ENCODE results near the gene OR5AR1.
"Not testable (repeated sequence)": the region's sequence is repeated elsewhere in the genome, so short reads cannot be mapped to it uniquely, and the experiment has no call there.

Gene OR5AR1

DNA sequence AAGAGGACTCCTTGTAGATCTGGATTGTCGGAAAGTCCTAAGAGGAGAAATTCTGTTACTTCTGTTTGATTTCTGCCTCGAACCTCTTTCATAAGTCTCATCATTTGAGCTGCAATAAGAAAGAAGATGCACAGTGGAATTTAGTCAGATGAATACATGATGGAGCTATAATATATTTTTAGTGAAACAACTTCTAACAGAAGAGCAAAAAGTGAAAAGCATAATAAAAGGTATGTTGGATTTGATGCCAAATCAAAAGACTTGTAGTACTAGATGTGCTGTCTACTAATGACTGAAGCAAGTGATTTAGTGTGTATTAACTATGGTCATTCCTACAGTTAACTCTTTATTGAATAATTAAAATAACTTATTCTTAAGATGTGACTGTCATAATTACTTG lies 21.1 kb upstream of the OR5AR1 start, which contains the start of gene OR5AP2:
OR5AP2 (minus strand) TSS at position 101 of the 400 bp plus-strand sequence; CDS start at position 101, 0 bp downstream.
- intact Hi-C loops (cut with DNase I; ENCODE audit: low total_unique reads), result no loop called here
- H3K27ac ChIP-seq, result no peak within 1 kb of the TSS
- H3K36me3 ChIP-seq, result no peaks in the 10 kb centered on the region
- no peak within 1 kb of the TSS for H3K4me3 ChIP-seq
- no peak for DNase-seq
- no peaks in the 10 kb centered on the region for H3K4me1 ChIP-seq
- no peaks in the 10 kb centered on the region for H3K27me3 ChIP-seq
- H3K9me3 ChIP-seq, result no peaks in the 10 kb centered on the region
- TF ChIP-seq, protein P1, sequence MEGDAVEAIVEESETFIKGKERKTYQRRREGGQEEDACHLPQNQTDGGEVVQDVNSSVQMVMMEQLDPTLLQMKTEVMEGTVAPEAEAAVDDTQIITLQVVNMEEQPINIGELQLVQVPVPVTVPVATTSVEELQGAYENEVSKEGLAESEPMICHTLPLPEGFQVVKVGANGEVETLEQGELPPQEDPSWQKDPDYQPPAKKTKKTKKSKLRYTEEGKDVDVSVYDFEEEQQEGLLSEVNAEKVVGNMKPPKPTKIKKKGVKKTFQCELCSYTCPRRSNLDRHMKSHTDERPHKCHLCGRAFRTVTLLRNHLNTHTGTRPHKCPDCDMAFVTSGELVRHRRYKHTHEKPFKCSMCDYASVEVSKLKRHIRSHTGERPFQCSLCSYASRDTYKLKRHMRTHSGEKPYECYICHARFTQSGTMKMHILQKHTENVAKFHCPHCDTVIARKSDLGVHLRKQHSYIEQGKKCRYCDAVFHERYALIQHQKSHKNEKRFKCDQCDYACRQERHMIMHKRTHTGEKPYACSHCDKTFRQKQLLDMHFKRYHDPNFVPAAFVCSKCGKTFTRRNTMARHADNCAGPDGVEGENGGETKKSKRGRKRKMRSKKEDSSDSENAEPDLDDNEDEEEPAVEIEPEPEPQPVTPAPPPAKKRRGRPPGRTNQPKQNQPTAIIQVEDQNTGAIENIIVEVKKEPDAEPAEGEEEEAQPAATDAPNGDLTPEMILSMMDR (IDR thresholded peaks at IDR 0.05), result no peak

DNA sequence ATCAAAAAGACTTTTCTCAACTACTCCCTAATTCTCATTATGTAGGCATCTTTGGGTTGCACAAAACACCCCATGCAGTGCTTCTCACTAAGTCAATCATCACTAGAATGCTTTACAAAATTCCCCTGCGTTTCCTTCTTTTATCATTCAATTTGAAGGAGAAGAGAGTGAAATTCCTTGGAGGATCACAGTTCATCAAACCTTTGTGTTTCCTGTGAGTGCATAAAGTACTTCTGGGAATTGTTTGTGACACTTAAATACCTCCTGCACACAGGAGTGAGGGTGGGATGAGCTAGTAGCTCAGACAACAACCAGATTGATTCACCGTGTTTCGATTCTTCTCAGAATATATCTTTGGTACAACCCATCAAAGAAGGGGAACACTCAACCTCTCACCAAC lies 3.7 kb upstream of the OR5AR1 start:
- no peak overlapping the region for H3K4me3 ChIP-seq
- intact Hi-C loops (cut with DNase I; ENCODE audit: low total_unique reads), result no loop called here
- no peaks in the 10 kb centered on the region for H3K9me3 ChIP-seq
- H3K27ac ChIP-seq, result no peak overlapping the region
- TF ChIP-seq, protein P1 (IDR thresholded peaks at IDR 0.05), result no peak
- DNase-seq, result no peak
- no peaks in the 10 kb centered on the region for H3K4me1 ChIP-seq
- no peaks in the 10 kb centered on the region for H3K27me3 ChIP-seq
- no peaks in the 10 kb centered on the region for H3K36me3 ChIP-seq

DNA sequence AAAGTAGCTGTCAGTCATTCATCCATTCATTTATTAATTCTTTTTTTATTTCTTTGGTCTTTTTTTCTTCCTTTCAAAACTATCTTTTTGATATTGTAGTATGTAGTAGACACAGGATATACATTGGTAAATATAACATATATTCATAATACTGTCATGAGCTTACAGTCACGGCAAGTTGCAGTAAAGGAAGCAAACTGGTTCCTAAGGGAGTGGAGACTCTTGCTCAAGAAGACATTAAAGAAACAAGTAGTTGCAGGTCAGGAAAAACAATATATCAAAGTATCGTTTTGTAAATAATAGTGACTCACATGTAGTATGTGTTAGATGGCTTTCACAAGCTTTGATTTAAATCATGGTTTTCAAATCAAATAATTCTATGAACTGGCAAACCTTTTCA lies 7.5 kb downstream of the OR5AR1 start:
- no peak overlapping the region for H3K4me3 ChIP-seq
- intact Hi-C loops (cut with DNase I; ENCODE audit: low total_unique reads), result no loop called here
- H3K27me3 ChIP-seq, result no peaks in the 10 kb centered on the region
- DNase-seq, result no peak
- H3K27ac ChIP-seq, result no peak overlapping the region
- no peaks in the 10 kb centered on the region for H3K4me1 ChIP-seq
- TF ChIP-seq, protein P1 (IDR thresholded peaks at IDR 0.05), result no peak
- H3K9me3 ChIP-seq, result no peaks in the 10 kb centered on the region
- no peaks in the 10 kb centered on the region for H3K36me3 ChIP-seq

DNA sequence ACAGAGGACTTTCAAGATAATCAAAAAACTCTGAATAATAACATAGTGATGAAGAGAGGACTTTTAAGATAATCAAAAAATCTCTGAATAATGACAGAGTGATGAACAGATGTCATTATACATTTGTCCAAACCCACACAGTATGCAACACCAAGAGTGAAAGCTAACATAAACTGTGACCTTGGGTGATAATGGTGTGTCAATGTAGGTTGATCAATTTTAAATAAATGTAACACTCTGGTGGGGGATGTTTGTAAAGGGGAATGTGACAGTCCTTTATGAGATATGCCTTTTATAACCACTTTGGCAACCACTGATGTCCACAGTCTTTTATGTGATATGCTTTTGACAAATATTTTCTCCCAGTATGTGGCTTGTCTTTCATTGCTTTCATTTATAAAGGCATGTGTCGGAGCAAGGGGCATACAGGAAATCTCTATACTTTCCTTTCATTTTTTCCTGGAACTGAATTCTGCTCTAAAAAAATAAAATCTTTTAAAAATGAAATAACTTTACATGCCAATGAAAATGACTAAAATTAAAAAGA lies 25.1 kb downstream of the OR5AR1 start:
- Histone ChIP-seq H3K4me1 (no peaks in the 10 kb centered on the region), H3K27me3 (no peaks in the 10 kb centered on the region), H3K27ac (no peak overlapping the region), H3K9me3 (no peaks in the 10 kb centered on the region), H3K36me3 (no peaks in the 10 kb centered on the region), H3K4me3 (no peak overlapping the region)
- TF ChIP-seq, protein P1 (IDR thresholded peaks at IDR 0.05), result no peak
- intact Hi-C loops (cut with DNase I; ENCODE audit: low total_unique reads), result no loop called here
- DNase-seq, result no peak

DNA sequence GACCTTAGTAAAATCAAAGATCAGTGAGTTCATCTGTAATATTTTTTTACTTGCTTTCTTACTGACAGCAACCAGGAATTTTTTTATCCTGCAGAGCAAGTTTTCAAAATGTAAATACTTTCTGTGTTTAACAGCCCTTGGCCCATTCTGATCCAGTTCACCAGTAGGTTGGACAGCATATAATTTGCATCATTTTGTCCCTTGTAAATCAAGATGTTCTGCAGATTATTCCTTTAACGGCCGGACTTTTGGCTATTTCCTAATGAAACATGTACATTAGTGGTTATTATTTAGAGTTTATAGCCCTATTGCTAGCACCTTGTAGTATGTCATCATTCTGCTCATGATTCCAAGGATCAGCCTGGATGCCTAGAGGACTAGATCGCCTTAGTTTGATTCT lies 27.7 kb downstream of the OR5AR1 start:
- H3K27me3 ChIP-seq; H3K27ac ChIP-seq; H3K4me1 ChIP-seq; H3K9me3 ChIP-seq; H3K36me3 ChIP-seq; DNase-seq; H3K4me3 ChIP-seq; intact Hi-C loops (cut with DNase I; ENCODE audit: low total_unique reads): not testable (repeated sequence)

DNA sequence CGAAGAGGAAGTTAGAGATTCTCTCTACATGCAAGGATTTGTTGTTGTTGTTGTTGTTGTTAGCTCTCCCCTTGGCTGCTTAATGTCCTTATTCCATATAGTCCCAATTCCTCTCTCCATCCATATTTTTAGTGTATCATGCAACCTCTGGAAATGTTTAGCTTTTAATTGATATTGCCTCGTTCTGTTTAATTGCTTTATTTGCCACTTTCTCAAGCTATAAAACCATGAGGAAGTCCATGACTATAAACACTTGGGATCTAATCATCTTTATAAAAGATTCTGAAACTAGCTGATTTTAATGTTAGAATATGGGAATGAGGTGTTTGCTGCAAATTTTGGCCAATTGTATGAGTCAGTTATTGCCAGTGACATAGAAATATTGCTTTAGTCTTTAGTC lies 29.9 kb downstream of the OR5AR1 start:
- DNase-seq, result no peak
- Histone ChIP-seq H3K4me3 (no peak overlapping the region), H3K4me1 (no peaks in the 10 kb centered on the region), H3K9me3 (no peaks in the 10 kb centered on the region), H3K27ac (no peak overlapping the region), H3K27me3 (no peaks in the 10 kb centered on the region), H3K36me3 (no peaks in the 10 kb centered on the region)
- TF ChIP-seq, protein P1 (IDR thresholded peaks at IDR 0.05), result no peak
- intact Hi-C loops (cut with DNase I; ENCODE audit: low total_unique reads), result no loop called here

Data from tibial artery (tissue), 4 donors.